GM12878 (cell line): ENCODE data around the gene LYPLA2. TPM values are rescaled to one million over a fixed set of nuclear protein-coding genes. Genes with fewer than 3 reads are reported as not detected.

Experiments used
- ATAC-seq: fragments of 200-7000 bp; cut with Tn5 transposase; 3 replicates; pipeline ENCODE4 v1.9.1; 2020; ENCODE audit warnings: mild to moderate bottlenecking, moderate library complexity
- BruUV-seq: library from RNA; stranded (reverse); fragments of 400-500 nt; replicated peaks from 2 replicates; lab custom pipeline; 2021; lab: Mats Ljungman, UMichigan
- CTCF ChIA-PET: fragments of 300-600 bp; sonication (Branson Sonifier 250); formaldehyde crosslinking; extraction: SDS; loops from one replicate; lab custom pipeline; 2021; ENCODE audit warnings: inconsistent platforms; lab: Yijun Ruan, JAX
- POLR2A ChIA-PET: fragments of 350-600 bp; formaldehyde crosslinking; extraction: SDS; loops from one replicate; lab custom pipeline; 2021; ENCODE audit warnings: inconsistent platforms; lab: Charles Lee
- RAD21 ChIA-PET: fragments of 300-600 bp; sonication (Branson Sonifier 250); formaldehyde crosslinking; loops from one replicate; lab custom pipeline; 2023; ENCODE audit warnings: antibody characterized with exemption; ENCODE audit not compliant: unreplicated experiment; lab: Charles Lee
- SMC1A ChIA-PET: fragments of 300-600 bp; sonication (Branson Sonifier 250); formaldehyde crosslinking; loops from one replicate; lab custom pipeline; 2023; ENCODE audit not compliant: unreplicated experiment, uncharacterized antibody; lab: Charles Lee
- DNase-seq: peaks from one replicate; pipeline ENCODE4 v3.0.0-alpha.2; 2011; ENCODE audit warnings: low read depth, low spot score
- FAIRE-seq: peaks from 3 replicates; lab custom pipeline; 2011; peaks lifted over from hg19 to GRCh38; lab: Jason Lieb, UNC
- H2AFZ ChIP-seq: 2 replicates; pipeline ENCODE4 v1.6.0; 2011; ENCODE audit warnings: low read depth, low read length, control low read depth; ENCODE audit not compliant: control insufficient read depth
- H3K27ac ChIP-seq: 2 replicates; pipeline ENCODE4 v1.5.1; 2011; ENCODE audit warnings: control low read depth; ENCODE audit not compliant: control insufficient read depth, insufficient read depth
- H3K27me3 ChIP-seq, 2 experiments: replicated peaks in 1 of 2; 2 replicates each; pipeline versions ENCODE4 v1.6.0 to v1.6.1; 2011; ENCODE audit warnings: low read length in 1 of 2; ENCODE audit not compliant: control insufficient read depth in 2 of 2, insufficient read depth in 2 of 2
- H3K36me3 ChIP-seq, 2 experiments: 2 replicates each; pipeline ENCODE4 v1.5.1; 2011; ENCODE audit warnings: low read length in 1 of 2; ENCODE audit not compliant: control insufficient read depth in 2 of 2, insufficient read depth in 2 of 2
- H3K4me1 ChIP-seq: 2 replicates; pipeline ENCODE4 v1.6.1; 2011; ENCODE audit warnings: mild to moderate bottlenecking, low read length, moderate library complexity, mixed read lengths; ENCODE audit not compliant: control insufficient read depth, insufficient read depth
- H3K4me2 ChIP-seq: 2 replicates; pipeline ENCODE4 v1.6.0; 2011; ENCODE audit warnings: control low read depth; ENCODE audit not compliant: control insufficient read depth, insufficient read depth
- H3K4me3 ChIP-seq: fragments of 200-600 bp; sonication (generic); 2 replicates; pipeline ENCODE4 v1.5.1; 2016
- H3K79me2 ChIP-seq: 2 replicates; pipeline ENCODE4 v1.6.0; 2011; ENCODE audit warnings: low read length; ENCODE audit not compliant: control insufficient read depth, insufficient read depth
- H3K9ac ChIP-seq: 2 replicates; pipeline ENCODE4 v1.8.0; 2011; ENCODE audit warnings: low read length, control low read depth, mixed read lengths; ENCODE audit not compliant: control insufficient read depth, insufficient read depth
- H3K9me3 ChIP-seq: replicated peaks from 3 replicates; pipeline ENCODE4 v1.5.1; 2011; ENCODE audit warnings: mild to moderate bottlenecking, low read length; ENCODE audit not compliant: control insufficient read depth, insufficient read depth
- H4K20me1 ChIP-seq: 2 replicates; pipeline ENCODE4 v1.6.0; 2011; ENCODE audit not compliant: control insufficient read depth, insufficient read depth
- RAD21 ChIP-seq: IDR thresholded peaks from 2 replicates; pipeline ENCODE4 v1.6.1; 2011; ENCODE audit warnings: mild to moderate bottlenecking, low read depth, low read length, moderate library complexity; ENCODE audit not compliant: insufficient read depth
- WGBS: methylation state at CpG from one replicate; pipeline ENCODE4 v1.1.6; 2016; ENCODE audit warnings: low lambda C conversion rate; ENCODE audit not compliant: insufficient replicate concordance, insufficient coverage; ENCODE audit errors: missing lambda C conversion rate; 5-methylcytosine and 5-hydroxymethylcytosine counted together
- in situ Hi-C: fragments of 300-500 bp; cut with MboI; formaldehyde crosslinking; loops from 9 replicates; pipeline ENCODE4 v1.14.3; 2018; ENCODE audit warnings: mixed read lengths
- intact Hi-C: fragments of 100-400 bp; cut with micrococcal nuclease; formaldehyde crosslinking; loops from one replicate; pipeline ENCODE4 v1.14.2; 2022; ENCODE audit not compliant: unreplicated experiment
- polyA plus RNA-seq, 11 experiments: library from polyadenylated mRNA; depleted of rRNA in 4 of 11; unstranded in 6 of 11; stranded (reverse) in 5 of 11; fragments of >200 nt; fragmentation: Nextera tagmentation in 4 of 11; fragmentation: Illumina TruSeq in 1 of 11; extraction: Ambion mirVana in 4 of 11; extraction: Trizol in 1 of 11; gene quantifications; 1 replicate in 1 of 11; 2 replicates in 10 of 11; pipeline versions ENCODE4 v1.2.1 to v1.2.3, GENCODE V29; 2011 to 2016; ENCODE audit warnings: inconsistent platforms in 2 of 11, missing spikeins in 2 of 11, low read depth in 1 of 11
- total RNA-seq, 4 experiments: library from RNA; depleted of rRNA in 3 of 4; stranded (reverse); fragments of >200 nt in 3 of 4; fragmentation: Illumina TruSeq in 1 of 4; extraction: Trizol in 1 of 4; gene quantifications; 2 replicates each; pipeline versions ENCODE4 v1.2.1 to v1.2.3, GENCODE V29; 2013 to 2021
- TF ChIP-seq, protein P1 (sequence below): fragments of 450-650 bp; formaldehyde crosslinking; IDR thresholded peaks from 2 replicates; pipeline ENCODE4 v1.4.0; 2022; ENCODE audit warnings: mild to moderate bottlenecking, moderate library complexity
- TF ChIP-seq, protein P2 (sequence below), 3 experiments: IDR thresholded peaks in 2 of 3; conservative IDR thresholded peaks in 1 of 3; 2 replicates each; pipeline ENCODE4 v1.5.1; 2011; ENCODE audit warnings: low read depth in 3 of 3, low read length in 3 of 3, mild to moderate bottlenecking in 3 of 3, control low read depth in 2 of 3, moderate library complexity in 2 of 3, inconsistent platforms in 1 of 3, mixed read lengths in 1 of 3; ENCODE audit not compliant: control insufficient read depth in 2 of 3, insufficient read depth in 1 of 3; ENCODE audit errors: extremely low read depth in 1 of 3

Gene LYPLA2
- total and polyA plus RNA-seq, 10 of the 15 experiments (the other 5 are each of a cell fraction or from before 2014, with no cell fraction given), result 2.7 to 129 (median 62.3) TPM

DNA sequence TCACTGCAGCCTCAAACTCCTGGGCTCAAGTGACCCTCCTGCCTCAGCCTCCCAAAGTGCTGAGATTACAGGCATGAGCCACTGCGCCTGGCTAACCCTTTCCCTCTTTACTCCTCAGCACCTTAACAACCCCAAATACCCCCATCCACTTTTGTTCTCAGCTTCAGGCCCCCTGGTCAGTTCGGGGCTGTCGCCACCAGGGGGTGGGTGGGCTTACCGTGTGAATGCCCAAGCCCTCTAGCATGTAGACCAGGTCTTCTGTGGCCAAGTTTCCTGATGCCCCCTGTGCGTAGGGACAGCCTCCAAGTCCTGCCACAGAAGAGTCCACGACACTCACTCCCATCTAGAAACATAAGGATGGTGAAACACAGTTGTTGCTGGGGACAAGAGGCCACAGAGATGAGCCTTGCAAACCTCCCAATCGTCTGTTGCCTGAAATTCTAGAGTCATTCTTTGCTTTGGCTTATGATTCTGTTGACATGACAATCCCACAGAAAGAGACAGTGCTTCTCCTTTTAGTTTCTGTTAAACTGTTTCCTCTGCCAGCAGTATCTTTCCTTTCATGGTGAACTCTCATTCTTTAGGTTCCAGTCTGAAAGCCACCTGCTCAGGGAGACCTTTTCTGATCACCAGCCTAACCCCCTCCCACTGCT is 13.4 kb downstream of the LYPLA2 start:
- no peaks in the 10 kb centered on the region for H4K20me1 ChIP-seq
- no peaks in the 10 kb centered on the region for H3K9me3 ChIP-seq
- H3K9ac ChIP-seq, result no peak overlapping the region
- SMC1A ChIA-PET, result interaction anchor here (2.6 kb wide), 1 partner anchor 33 kb away, joined by 8 read pairs; no protein-coding TSS in a partner anchor
- in situ Hi-C loops (loop anchor here (10.0 kb wide), 1 partner anchor 60 kb away; the partner anchor contains the start of gene FUCA1), intact Hi-C loops (no loop called here)
- FAIRE-seq, result no peak
- BruUV-seq, result no TSS peak
- H3K4me3 ChIP-seq, result no peak overlapping the region
- H3K79me2 ChIP-seq, result peaks cover 6% of the 10 kb centered on the region
- RAD21 ChIA-PET, result no interaction called here
- CTCF ChIA-PET, result interaction anchor here (7.5 kb wide), 1 partner anchor 113 kb away, joined by 63 read pairs; no protein-coding TSS in a partner anchor
- POLR2A ChIA-PET, result no interaction called here
- 0 out of 2 replicates have a peak, but pooled peaks have one; percentile 3 for TF ChIP-seq RAD21
- TF ChIP-seq, protein P1, sequence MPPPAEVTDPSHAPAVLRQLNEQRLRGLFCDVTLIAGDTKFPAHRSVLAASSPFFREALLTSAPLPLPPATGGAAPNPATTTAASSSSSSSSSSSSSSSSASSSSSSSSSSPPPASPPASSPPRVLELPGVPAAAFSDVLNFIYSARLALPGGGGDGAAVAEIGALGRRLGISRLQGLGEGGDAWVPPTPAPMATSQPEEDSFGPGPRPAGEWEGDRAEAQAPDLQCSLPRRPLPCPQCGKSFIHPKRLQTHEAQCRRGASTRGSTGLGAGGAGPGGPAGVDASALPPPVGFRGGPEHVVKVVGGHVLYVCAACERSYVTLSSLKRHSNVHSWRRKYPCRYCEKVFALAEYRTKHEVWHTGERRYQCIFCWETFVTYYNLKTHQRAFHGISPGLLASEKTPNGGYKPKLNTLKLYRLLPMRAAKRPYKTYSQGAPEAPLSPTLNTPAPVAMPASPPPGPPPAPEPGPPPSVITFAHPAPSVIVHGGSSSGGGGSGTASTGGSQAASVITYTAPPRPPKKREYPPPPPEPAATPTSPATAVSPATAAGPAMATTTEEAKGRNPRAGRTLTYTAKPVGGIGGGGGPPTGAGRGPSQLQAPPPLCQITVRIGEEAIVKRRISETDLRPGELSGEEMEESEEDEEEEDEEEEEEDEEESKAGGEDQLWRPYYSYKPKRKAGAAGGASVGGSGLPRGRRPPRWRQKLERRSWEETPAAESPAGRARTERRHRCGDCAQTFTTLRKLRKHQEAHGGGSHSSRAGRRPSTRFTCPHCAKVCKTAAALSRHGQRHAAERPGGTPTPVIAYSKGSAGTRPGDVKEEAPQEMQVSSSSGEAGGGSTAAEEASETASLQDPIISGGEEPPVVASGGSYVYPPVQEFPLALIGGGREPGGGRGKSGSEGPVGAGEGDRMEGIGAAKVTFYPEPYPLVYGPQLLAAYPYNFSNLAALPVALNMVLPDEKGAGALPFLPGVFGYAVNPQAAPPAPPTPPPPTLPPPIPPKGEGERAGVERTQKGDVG (CRISPR knock-in tag), result no peak
- TF ChIP-seq, protein P2, sequence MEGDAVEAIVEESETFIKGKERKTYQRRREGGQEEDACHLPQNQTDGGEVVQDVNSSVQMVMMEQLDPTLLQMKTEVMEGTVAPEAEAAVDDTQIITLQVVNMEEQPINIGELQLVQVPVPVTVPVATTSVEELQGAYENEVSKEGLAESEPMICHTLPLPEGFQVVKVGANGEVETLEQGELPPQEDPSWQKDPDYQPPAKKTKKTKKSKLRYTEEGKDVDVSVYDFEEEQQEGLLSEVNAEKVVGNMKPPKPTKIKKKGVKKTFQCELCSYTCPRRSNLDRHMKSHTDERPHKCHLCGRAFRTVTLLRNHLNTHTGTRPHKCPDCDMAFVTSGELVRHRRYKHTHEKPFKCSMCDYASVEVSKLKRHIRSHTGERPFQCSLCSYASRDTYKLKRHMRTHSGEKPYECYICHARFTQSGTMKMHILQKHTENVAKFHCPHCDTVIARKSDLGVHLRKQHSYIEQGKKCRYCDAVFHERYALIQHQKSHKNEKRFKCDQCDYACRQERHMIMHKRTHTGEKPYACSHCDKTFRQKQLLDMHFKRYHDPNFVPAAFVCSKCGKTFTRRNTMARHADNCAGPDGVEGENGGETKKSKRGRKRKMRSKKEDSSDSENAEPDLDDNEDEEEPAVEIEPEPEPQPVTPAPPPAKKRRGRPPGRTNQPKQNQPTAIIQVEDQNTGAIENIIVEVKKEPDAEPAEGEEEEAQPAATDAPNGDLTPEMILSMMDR (IDR thresholded peaks at IDR 0.05 in 2 of 3, conservative IDR thresholded peaks at IDR 0.05 in 1 of 3; ENCODE audit: control insufficient read depth in 2 of 3, extremely low read depth in 1 of 3, insufficient read depth in 1 of 3, low read depth in 3 of 3, low read length in 3 of 3), result peak in 2 of 3 experiments; percentile 3 to 23; a peak in 2 of 6 replicates
- H3K27ac ChIP-seq, result no peak overlapping the region
- H3K36me3 ChIP-seq, result peaks cover 0 to 8% of the 10 kb centered on the region in 2 experiments; a peak in 1 of 4 replicates
- ATAC-seq, result no peak
- no peaks in the 10 kb centered on the region for H3K27me3 ChIP-seq
- 83% methylated on average over 7 of the region's 7 CpGs for WGBS
- DNase-seq, result no peak
- peaks cover 12% of the 10 kb centered on the region for H3K4me1 ChIP-seq
- no peak overlapping the region for H2AFZ ChIP-seq
- H3K4me2 ChIP-seq, result no peak overlapping the region
